ENCODE measurements around the gene ATP6V0A4. TPM values are rescaled to one million over a fixed set of nuclear protein-coding genes. Genes with fewer than 3 reads are reported as not detected.
"Not testable (repeated sequence)": the region's sequence is repeated elsewhere in the genome, so short reads cannot be mapped to it uniquely, and the experiment has no call there.

ATP6V0A4 gene
- total RNA-seq, 2 donors from 2014 or later, result not detected

DNA sequence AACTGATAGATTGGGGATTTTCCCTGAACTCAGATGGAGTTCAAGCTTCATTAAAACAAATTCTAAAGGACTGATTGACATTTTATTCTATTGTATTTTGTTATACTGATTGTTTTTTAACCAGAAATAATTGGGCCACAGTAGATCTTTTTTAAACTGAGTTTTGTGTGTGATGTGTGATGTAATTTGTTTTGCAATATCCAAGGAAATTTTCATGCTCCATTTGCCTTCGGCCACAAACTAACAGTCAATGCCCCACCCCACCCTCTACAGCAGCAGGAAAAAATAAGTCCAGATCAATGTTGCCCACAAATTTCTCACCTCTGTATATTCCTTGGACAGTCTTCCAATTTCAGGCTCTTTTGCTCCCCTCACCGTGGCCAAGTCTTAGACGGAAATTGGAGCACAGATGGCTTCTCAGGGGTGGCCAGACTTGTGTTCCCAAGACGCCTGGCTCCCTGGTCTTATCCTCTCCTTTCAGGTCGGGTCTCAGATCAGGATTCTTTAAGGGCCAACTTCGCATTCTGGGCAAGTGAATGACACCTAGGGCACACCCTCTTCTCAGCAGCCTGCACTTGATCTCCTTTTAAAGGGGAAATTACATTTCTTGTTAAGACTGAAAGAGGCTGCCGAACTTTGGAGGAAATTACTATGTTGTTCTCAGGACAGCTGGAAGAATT lies 97.0 kb downstream of the ATP6V0A4 start, which contains the start of gene SVOPL:
SVOPL (minus strand) TSS at position 506 of the 680 bp plus-strand sequence. CDS start 22,317 bp downstream, outside the sequence.
- intact Hi-C loops (cut with DNase I), result no loop called here

DNA sequence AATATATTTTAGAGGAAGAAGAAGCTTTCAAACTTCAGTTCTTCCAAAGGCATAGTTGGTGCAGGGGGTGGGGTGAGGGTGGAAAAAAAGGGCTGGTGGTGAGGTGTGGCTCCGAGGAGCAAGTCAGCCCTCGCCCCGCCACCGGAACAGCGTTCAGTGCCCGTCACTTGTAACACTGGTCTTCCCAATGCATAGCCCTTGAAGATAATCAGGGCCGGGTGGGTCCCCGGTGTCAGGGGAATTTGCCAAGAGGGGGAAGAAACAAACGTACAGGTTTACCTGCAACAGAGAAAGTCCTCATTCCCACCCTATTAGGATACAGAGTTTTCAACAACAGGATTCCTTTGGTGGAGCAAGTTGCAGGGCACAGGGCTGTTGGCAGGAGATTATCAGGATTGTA lies 98.3 kb downstream of the ATP6V0A4 start:
- H3K9ac ChIP-seq (ENCODE audit: low read depth in 2 of 2, low read length in 2 of 2), result no peak overlapping the region
- no peaks in the 10 kb centered on the region for H3K4me1 ChIP-seq
- no peak overlapping the region for H3K4me3 ChIP-seq
- intact Hi-C loops (cut with DNase I), result no loop called here
- no peaks in the 10 kb centered on the region for H3K9me3 ChIP-seq
- TF ChIP-seq, protein P1, sequence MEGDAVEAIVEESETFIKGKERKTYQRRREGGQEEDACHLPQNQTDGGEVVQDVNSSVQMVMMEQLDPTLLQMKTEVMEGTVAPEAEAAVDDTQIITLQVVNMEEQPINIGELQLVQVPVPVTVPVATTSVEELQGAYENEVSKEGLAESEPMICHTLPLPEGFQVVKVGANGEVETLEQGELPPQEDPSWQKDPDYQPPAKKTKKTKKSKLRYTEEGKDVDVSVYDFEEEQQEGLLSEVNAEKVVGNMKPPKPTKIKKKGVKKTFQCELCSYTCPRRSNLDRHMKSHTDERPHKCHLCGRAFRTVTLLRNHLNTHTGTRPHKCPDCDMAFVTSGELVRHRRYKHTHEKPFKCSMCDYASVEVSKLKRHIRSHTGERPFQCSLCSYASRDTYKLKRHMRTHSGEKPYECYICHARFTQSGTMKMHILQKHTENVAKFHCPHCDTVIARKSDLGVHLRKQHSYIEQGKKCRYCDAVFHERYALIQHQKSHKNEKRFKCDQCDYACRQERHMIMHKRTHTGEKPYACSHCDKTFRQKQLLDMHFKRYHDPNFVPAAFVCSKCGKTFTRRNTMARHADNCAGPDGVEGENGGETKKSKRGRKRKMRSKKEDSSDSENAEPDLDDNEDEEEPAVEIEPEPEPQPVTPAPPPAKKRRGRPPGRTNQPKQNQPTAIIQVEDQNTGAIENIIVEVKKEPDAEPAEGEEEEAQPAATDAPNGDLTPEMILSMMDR (IDR thresholded peaks at IDR 0.05), result no peak
- no peak for DNase-seq
- H3K27ac ChIP-seq, result no peak overlapping the region
- no peaks in the 10 kb centered on the region for H3K36me3 ChIP-seq
- no peaks in the 10 kb centered on the region for H3K27me3 ChIP-seq

More for the DNA sequence above, 97.0 kb downstream of the ATP6V0A4 start, which contains the start of gene SVOPL:
- H3K27ac ChIP-seq, result no peak within 1 kb of the TSS
- no peak within 1 kb of the TSS for H3K9ac ChIP-seq (ENCODE audit: low read depth in 2 of 2, low read length in 2 of 2)
- TF ChIP-seq, protein P1 (IDR thresholded peaks at IDR 0.05), result no peak
- H3K9me3 ChIP-seq, result no peaks in the 10 kb centered on the region
- no peak for DNase-seq
- no peaks in the 10 kb centered on the region for H3K27me3 ChIP-seq
- H3K36me3 ChIP-seq, result no peaks in the 10 kb centered on the region
- no peak within 1 kb of the TSS for H3K4me3 ChIP-seq
- no peaks in the 10 kb centered on the region for H3K4me1 ChIP-seq

DNA sequence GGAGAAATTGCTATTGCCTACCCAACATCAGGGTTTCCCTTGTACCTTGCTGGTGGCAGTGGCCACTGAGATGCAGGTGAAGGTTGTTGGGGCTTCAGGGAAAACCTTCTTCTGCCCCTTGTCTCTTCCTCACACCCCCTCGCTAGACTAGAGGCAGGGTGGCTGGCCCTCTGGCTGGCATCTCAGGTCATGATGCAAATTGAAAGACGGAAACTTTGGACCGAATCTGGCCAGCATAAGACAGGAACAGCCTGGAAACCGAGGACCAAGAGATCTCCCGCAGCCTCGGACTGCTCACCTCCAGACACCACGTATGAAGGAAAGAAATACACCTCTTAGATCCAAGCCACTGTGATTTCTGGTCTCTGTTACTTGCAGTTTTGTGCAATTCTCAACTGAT lies 99.7 kb downstream of the ATP6V0A4 start:
- H3K4me3 ChIP-seq, result no peak overlapping the region
- H3K9ac ChIP-seq (ENCODE audit: low read depth in 2 of 2, low read length in 2 of 2), result no peak overlapping the region
- H3K27me3 ChIP-seq, result no peaks in the 10 kb centered on the region
- no peaks in the 10 kb centered on the region for H3K4me1 ChIP-seq
- no peak for DNase-seq
- no peak overlapping the region for H3K27ac ChIP-seq
- TF ChIP-seq, protein P1 (IDR thresholded peaks at IDR 0.05), result no peak
- no peaks in the 10 kb centered on the region for H3K36me3 ChIP-seq
- intact Hi-C loops (cut with DNase I), result no loop called here
- no peaks in the 10 kb centered on the region for H3K9me3 ChIP-seq

DNA sequence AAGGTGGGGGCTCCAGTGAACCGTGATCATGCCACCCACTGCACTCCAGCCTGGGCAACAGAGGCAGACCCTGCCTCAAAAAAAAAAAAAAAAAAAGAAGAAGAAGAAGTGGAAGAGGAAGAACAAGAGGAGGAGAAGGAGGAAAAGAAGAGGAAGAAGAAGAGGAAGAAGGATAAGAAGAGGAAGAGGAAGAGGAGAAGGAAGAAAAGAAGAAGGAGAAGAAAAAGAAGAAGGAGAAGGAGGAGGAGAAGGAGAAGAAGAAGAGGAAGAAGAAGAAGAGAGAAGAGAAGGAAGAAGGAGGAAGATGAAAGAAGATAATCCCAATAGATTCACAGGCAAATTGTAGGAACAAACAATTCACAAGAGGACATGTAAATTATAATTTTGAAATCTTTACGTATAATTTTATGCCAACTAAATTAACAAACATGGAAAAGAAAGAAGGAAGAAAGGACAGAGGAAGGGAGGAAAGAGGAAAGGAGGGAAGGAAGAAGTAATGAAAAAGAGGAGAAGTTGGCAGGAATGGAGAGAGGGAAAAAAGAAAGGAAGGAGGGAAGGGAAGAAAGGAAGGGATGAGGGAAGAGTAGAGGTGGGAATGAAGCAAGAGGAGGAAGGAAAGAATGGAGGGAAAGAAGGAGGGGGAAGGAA lies 100.3 kb downstream of the ATP6V0A4 start:
- TF ChIP-seq, protein P1 (IDR thresholded peaks at IDR 0.05), result no peak
- intact Hi-C loops (cut with DNase I), result no loop called here
- Histone ChIP-seq H3K9me3 (no peaks in the 10 kb centered on the region), H3K36me3 (no peaks in the 10 kb centered on the region), H3K4me1 (no peaks in the 10 kb centered on the region), H3K27ac (no peak overlapping the region), H3K9ac (ENCODE audit: low read depth in 2 of 2, low read length in 2 of 2) (no peak overlapping the region), H3K27me3 (no peaks in the 10 kb centered on the region), H3K4me3 (no peak overlapping the region)
- no peak for DNase-seq

DNA sequence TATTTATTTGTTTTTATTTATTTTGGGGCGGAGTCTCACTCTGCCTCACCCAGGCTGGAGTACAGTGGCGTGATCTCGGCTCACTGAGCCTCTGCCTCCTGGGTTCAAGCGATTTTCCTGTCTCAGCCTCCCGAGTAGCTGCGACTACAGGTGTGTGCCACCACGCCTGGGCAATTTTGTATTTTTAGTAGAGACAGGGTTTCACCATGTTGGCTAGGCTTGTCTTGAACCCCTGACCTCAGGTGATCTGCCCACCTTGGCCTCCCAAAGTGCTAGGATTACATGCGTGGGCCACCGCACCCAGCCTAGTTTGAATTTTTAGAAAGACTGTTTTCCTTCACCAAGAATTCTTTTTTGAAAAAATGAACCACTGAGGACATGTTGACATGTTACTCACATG lies 102.2 kb downstream of the ATP6V0A4 start:
- H3K27ac ChIP-seq; H3K27me3 ChIP-seq; H3K9me3 ChIP-seq; intact Hi-C loops (cut with DNase I); H3K36me3 ChIP-seq; H3K4me1 ChIP-seq; DNase-seq; H3K9ac ChIP-seq (ENCODE audit: low read depth in 2 of 2, low read length in 2 of 2); H3K4me3 ChIP-seq: not testable (repeated sequence)

DNA sequence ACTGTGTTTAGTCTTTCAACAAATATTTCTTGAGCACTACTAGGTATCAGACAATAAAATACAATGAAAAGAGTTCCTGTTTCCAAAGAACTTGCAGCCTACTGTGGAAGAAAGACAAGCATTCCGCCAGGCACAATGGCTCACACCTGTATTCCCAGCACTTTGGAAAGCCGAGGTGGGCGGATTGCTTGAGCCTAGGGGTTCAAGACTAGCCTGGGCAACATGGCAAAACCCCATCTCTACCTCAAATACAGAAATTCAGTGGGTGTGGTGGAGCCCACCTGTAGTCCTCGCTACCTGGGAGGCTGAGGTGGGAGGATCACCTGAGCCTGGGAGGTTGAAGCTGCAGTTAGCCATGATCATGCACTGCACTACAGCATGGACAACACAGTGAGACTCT lies 102.9 kb downstream of the ATP6V0A4 start:
- no peaks in the 10 kb centered on the region for H3K9me3 ChIP-seq

More for the DNA sequence above, 102.9 kb downstream of the ATP6V0A4 start:
- Histone ChIP-seq H3K27ac (no peak overlapping the region), H3K36me3 (no peaks in the 10 kb centered on the region), H3K27me3 (no peaks in the 10 kb centered on the region), H3K4me1 (no peaks in the 10 kb centered on the region), H3K9ac (ENCODE audit: low read depth in 2 of 2, low read length in 2 of 2) (no peak overlapping the region), H3K4me3 (no peak overlapping the region)
- DNase-seq, result no peak
- intact Hi-C loops (cut with DNase I), result no loop called here
- TF ChIP-seq, protein P1 (IDR thresholded peaks at IDR 0.05), result no peak
